PC-3 (cell line): Measurements from ENCODE around the gene GK2. TPM values are rescaled to one million over a fixed set of nuclear protein-coding genes. Genes with fewer than 3 reads are reported as not detected.

ENCODE experiments used
- ATAC-seq: fragments of 200-7000 bp; cut with Tn5 transposase; 2 replicates; pipeline ENCODE4 v1.9.1; 2020; ENCODE audit warnings: mild to moderate bottlenecking, moderate library complexity
- BruUV-seq: library from RNA; stranded (reverse); fragments of 400-500 nt; replicated peaks from 2 replicates; lab custom pipeline; 2021; lab: Mats Ljungman, UMichigan
- CTCF ChIA-PET: fragments of 300-600 bp; sonication (Branson Sonifier 250); formaldehyde crosslinking; loops from one replicate; lab custom pipeline; 2022; ENCODE audit warnings: antibody characterized with exemption; lab: Charles Lee
- POLR2A ChIA-PET: fragments of 300-600 bp; sonication (Branson Sonifier 250); formaldehyde crosslinking; loops from one replicate; lab custom pipeline; 2022; ENCODE audit warnings: antibody characterized with exemption; ENCODE audit not compliant: unreplicated experiment; lab: Charles Lee
- DNase-seq: peaks from one replicate; pipeline ENCODE4 v3.0.0-alpha.2; 2015
- H2AFZ ChIP-seq: fragments of 300-600 bp; sonication (generic); 2 replicates; pipeline ENCODE4 v1.6.0; 2016; ENCODE audit warnings: antibody characterized with exemption, low read length
- H3F3A ChIP-seq: fragments of 300-600 bp; sonication (generic); one replicate; pipeline ENCODE4 v1.6.0; 2017; ENCODE audit warnings: antibody characterized with exemption, low read length, control low read depth, mild to moderate bottlenecking; ENCODE audit not compliant: unreplicated experiment
- H3K27ac ChIP-seq: fragments of 300-600 bp; sonication (generic); 2 replicates; pipeline ENCODE4 v1.5.1; 2016; ENCODE audit warnings: mild to moderate bottlenecking, low read length
- H3K27me3 ChIP-seq: fragments of 300-600 bp; sonication (generic); 2 replicates; pipeline ENCODE4 v1.6.1; 2016; ENCODE audit warnings: low read length, mixed read lengths
- H3K36me3 ChIP-seq: fragments of 300-600 bp; sonication (generic); 2 replicates; pipeline ENCODE4 v1.6.1; 2016; ENCODE audit warnings: low read depth, mixed run types, low read length, mixed read lengths
- H3K4me1 ChIP-seq: fragments of 300-600 bp; sonication (generic); 2 replicates; pipeline ENCODE4 v1.5.1; 2016; ENCODE audit warnings: low read length; ENCODE audit not compliant: insufficient read depth
- H3K4me2 ChIP-seq: fragments of 300-600 bp; sonication (generic); 2 replicates; pipeline ENCODE4 v1.6.0; 2016; ENCODE audit warnings: low read length
- H3K4me3 ChIP-seq: fragments of 300-600 bp; sonication (generic); 2 replicates; pipeline ENCODE4 v1.5.1; 2016; ENCODE audit warnings: mild to moderate bottlenecking, low read length, mixed read lengths
- H3K79me2 ChIP-seq: fragments of 300-600 bp; sonication (generic); 2 replicates; pipeline ENCODE4 v1.6.1; 2017; ENCODE audit warnings: low read length, mixed read lengths
- H3K9ac ChIP-seq: fragments of 300-600 bp; sonication (generic); 2 replicates; pipeline ENCODE4 v1.6.0; 2016; ENCODE audit warnings: mild to moderate bottlenecking, low read length
- H3K9me2 ChIP-seq: fragments of 300-600 bp; sonication (generic); replicated peaks from 2 replicates; pipeline ENCODE4 v1.6.1; 2016; ENCODE audit warnings: mixed run types, low read length, mixed read lengths
- H3K9me3 ChIP-seq: fragments of 300-600 bp; sonication (generic); 2 replicates; pipeline ENCODE4 v1.6.1; 2016; ENCODE audit warnings: low read length, mixed read lengths
- H4K20me1 ChIP-seq: fragments of 300-600 bp; sonication (generic); 2 replicates; pipeline ENCODE4 v1.6.1; 2016; ENCODE audit warnings: low read length, mixed read lengths
- EZH2 ChIP-seq: fragments of 300-600 bp; sonication (generic); IDR thresholded peaks from one replicate; pipeline ENCODE4 v1.6.1; 2017; ENCODE audit warnings: antibody characterized with exemption, mild to moderate bottlenecking, low read length; ENCODE audit not compliant: unreplicated experiment
- EZH2phosphoT487 ChIP-seq: fragments of 300-600 bp; sonication (generic); IDR thresholded peaks from 2 replicates; pipeline ENCODE4 v1.6.1; 2018; ENCODE audit warnings: mild to moderate bottlenecking, antibody characterized with exemption, low read length, borderline replicate concordance
- intact Hi-C: fragments of 100-400 bp; cut with micrococcal nuclease; formaldehyde crosslinking; loops from 2 replicates; pipeline ENCODE4 v1.9.0; 2023
- total RNA-seq: library from RNA; depleted of rRNA; stranded (reverse); fragments of >200 nt; gene quantifications from 2 replicates; pipeline ENCODE4 v1.2.3, GENCODE V29; 2014
- TF ChIP-seq, protein P1 (sequence below): fragments of 300-600 bp; sonication (generic); conservative IDR thresholded peaks from 2 replicates; pipeline ENCODE4 v1.5.1; 2017; ENCODE audit warnings: antibody characterized with exemption, low read depth, mild to moderate bottlenecking, low read length

The GK2 gene
- total RNA-seq, 1 experiment from 2014 or later, result not detected

GRCh38 chr4:79450053-79450452, 42.0 kb upstream of the GK2 start:
- Histone ChIP-seq H3K4me1 (no peaks in the 10 kb centered on the region), H3K9me3 (no peaks in the 10 kb centered on the region), H3K4me3 (no peak overlapping the region), H3F3A (no peaks in the 10 kb centered on the region), H3K79me2 (no peaks in the 10 kb centered on the region), H3K36me3 (no peaks in the 10 kb centered on the region), H3K4me2 (no peak overlapping the region), H2AFZ (no peak overlapping the region), H3K9ac (no peak overlapping the region), H4K20me1 (no peaks in the 10 kb centered on the region), H3K27me3 (peaks cover 10% of the 10 kb centered on the region; the same call in 1 of the 2 replicates), H3K27ac (no peak overlapping the region), H3K9me2 (no peaks in the 10 kb centered on the region)
- BruUV-seq, result no TSS peak
- TF ChIP-seq EZH2, result no peak
- no peak for TF ChIP-seq EZH2phosphoT487
- TF ChIP-seq, protein P1, sequence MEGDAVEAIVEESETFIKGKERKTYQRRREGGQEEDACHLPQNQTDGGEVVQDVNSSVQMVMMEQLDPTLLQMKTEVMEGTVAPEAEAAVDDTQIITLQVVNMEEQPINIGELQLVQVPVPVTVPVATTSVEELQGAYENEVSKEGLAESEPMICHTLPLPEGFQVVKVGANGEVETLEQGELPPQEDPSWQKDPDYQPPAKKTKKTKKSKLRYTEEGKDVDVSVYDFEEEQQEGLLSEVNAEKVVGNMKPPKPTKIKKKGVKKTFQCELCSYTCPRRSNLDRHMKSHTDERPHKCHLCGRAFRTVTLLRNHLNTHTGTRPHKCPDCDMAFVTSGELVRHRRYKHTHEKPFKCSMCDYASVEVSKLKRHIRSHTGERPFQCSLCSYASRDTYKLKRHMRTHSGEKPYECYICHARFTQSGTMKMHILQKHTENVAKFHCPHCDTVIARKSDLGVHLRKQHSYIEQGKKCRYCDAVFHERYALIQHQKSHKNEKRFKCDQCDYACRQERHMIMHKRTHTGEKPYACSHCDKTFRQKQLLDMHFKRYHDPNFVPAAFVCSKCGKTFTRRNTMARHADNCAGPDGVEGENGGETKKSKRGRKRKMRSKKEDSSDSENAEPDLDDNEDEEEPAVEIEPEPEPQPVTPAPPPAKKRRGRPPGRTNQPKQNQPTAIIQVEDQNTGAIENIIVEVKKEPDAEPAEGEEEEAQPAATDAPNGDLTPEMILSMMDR, result no peak
- ChIA-PET CTCF (no interaction called here), POLR2A (no interaction called here)
- ATAC-seq, result no peak
- intact Hi-C loops, result no loop called here
- DNase-seq, result no peak

GRCh38 chr4:79446145-79446544, 38.1 kb upstream of the GK2 start:
- Histone ChIP-seq H3K4me3 (no peak overlapping the region), H3K9ac (no peak overlapping the region), H3K4me1 (no peaks in the 10 kb centered on the region), H3K27me3 (no peaks in the 10 kb centered on the region), H3K27ac (no peak overlapping the region), H4K20me1 (no peaks in the 10 kb centered on the region), H3K9me2 (no peaks in the 10 kb centered on the region), H3K79me2 (no peaks in the 10 kb centered on the region), H3K36me3 (no peaks in the 10 kb centered on the region), H3K9me3 (no peaks in the 10 kb centered on the region), H3K4me2 (no peak overlapping the region), H2AFZ (no peak overlapping the region), H3F3A (no peaks in the 10 kb centered on the region)
- DNase-seq (no peak), ATAC-seq (no peak)
- intact Hi-C loops, result no loop called here
- POLR2A ChIA-PET, result no interaction called here
- TF ChIP-seq, protein P1, result no peak
- TF ChIP-seq EZH2phosphoT487 (no peak), EZH2 (no peak)
- CTCF ChIA-PET, result no interaction called here
- BruUV-seq, result no TSS peak

DNA sequence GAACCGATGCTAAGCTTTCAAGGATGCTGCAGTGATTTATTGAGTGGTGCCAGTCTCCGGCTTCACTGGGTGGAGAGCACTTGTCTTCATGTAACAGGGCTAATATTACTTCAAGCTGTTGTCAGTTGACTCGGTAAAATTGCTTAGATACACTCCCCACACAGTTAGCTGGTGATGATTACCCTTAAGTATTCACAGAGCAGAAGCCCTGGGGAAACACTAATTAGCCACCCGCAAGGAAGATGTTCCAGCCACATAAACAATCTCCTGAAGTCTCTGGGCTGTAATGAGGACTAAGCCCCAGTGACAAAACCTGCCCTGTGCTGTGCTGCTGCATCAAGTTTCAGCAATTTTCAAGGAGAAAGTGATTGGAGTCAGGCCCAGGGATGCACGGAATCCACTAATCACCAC, 37.3 kb upstream of the GK2 start:
- no peaks in the 10 kb centered on the region for H3K36me3 ChIP-seq
- no TSS peak for BruUV-seq

More for the DNA sequence above, 37.3 kb upstream of the GK2 start:
- H3K9me3 ChIP-seq, result no peaks in the 10 kb centered on the region
- intact Hi-C loops, result no loop called here
- no peaks in the 10 kb centered on the region for H3K27me3 ChIP-seq
- H3K79me2 ChIP-seq, result no peaks in the 10 kb centered on the region
- H3K27ac ChIP-seq, result no peak overlapping the region
- no peaks in the 10 kb centered on the region for H3F3A ChIP-seq
- ChIA-PET POLR2A (no interaction called here), CTCF (no interaction called here)
- ATAC-seq (no peak), DNase-seq (no peak)
- no peak overlapping the region for H2AFZ ChIP-seq
- H3K4me2 ChIP-seq, result no peak overlapping the region
- no peak overlapping the region for H3K9ac ChIP-seq
- H3K4me1 ChIP-seq, result no peaks in the 10 kb centered on the region
- TF ChIP-seq, protein P1, result no peak
- TF ChIP-seq EZH2, result no peak
- TF ChIP-seq EZH2phosphoT487, result no peak
- no peak overlapping the region for H3K4me3 ChIP-seq
- H3K9me2 ChIP-seq, result no peaks in the 10 kb centered on the region
- H4K20me1 ChIP-seq, result no peaks in the 10 kb centered on the region
